ENCODE results near the gene FMNL2.

DNA sequence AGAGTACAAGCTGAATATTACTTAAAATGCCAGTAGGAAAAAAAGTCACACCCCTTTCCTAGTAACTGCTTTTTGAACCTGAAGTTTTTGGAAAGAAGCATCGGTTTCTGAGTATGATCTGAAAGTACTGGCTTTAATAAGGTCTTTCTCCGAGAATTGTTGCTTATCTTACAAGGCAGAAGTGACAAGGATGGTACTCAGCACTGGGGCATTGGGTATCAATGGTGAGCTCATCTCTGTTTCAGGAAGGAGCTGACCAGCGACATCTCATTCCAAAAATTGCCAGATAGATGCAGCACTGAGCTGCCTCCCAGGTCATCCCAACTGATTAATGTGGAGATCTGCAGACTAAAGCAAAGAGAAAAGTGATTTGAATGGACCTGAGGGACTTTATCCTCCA lies 85.4 kb downstream of the FMNL2 start:
- TF ChIP-seq, protein P1, sequence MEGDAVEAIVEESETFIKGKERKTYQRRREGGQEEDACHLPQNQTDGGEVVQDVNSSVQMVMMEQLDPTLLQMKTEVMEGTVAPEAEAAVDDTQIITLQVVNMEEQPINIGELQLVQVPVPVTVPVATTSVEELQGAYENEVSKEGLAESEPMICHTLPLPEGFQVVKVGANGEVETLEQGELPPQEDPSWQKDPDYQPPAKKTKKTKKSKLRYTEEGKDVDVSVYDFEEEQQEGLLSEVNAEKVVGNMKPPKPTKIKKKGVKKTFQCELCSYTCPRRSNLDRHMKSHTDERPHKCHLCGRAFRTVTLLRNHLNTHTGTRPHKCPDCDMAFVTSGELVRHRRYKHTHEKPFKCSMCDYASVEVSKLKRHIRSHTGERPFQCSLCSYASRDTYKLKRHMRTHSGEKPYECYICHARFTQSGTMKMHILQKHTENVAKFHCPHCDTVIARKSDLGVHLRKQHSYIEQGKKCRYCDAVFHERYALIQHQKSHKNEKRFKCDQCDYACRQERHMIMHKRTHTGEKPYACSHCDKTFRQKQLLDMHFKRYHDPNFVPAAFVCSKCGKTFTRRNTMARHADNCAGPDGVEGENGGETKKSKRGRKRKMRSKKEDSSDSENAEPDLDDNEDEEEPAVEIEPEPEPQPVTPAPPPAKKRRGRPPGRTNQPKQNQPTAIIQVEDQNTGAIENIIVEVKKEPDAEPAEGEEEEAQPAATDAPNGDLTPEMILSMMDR (IDR thresholded peaks at IDR 0.05; ENCODE audit: borderline replicate concordance, extremely low read depth, low read length, poor library complexity, severe bottlenecking) = no peak
- TF ChIP-seq EZH2 (IDR thresholded peaks at IDR 0.05; ENCODE audit: borderline replicate concordance, low read depth, low read length, severe bottlenecking) = no peak
